Activated naive CD8-positive, alpha-beta T cell (primary cell): ENCODE data around the gene GNB3.
A peak's percentile ranks its signal among the peaks of the same experiment; 100 is the strongest.

ENCODE experiments used
- H3K27ac Mint-ChIP-seq: one replicate; pipeline ENCODE4 v1.8.0; 2021; ENCODE audit warnings: mixed read lengths
- H3K27me3 Mint-ChIP-seq: one replicate; pipeline ENCODE4 v1.8.0; 2021; ENCODE audit warnings: mixed read lengths
- H3K36me3 Mint-ChIP-seq: one replicate; pipeline ENCODE4 v1.8.0; 2021; ENCODE audit warnings: mixed read lengths
- H3K4me1 Mint-ChIP-seq: one replicate; pipeline ENCODE4 v1.8.0; 2021; ENCODE audit warnings: low read depth, mixed read lengths
- H3K4me3 Mint-ChIP-seq: one replicate; pipeline ENCODE4 v1.8.0; 2021; ENCODE audit warnings: mild to moderate bottlenecking, mixed read lengths
- H3K9me3 Mint-ChIP-seq: one replicate; pipeline ENCODE4 v1.8.0; 2021; ENCODE audit warnings: low read depth, mixed read lengths

The GNB3 gene

DNA sequence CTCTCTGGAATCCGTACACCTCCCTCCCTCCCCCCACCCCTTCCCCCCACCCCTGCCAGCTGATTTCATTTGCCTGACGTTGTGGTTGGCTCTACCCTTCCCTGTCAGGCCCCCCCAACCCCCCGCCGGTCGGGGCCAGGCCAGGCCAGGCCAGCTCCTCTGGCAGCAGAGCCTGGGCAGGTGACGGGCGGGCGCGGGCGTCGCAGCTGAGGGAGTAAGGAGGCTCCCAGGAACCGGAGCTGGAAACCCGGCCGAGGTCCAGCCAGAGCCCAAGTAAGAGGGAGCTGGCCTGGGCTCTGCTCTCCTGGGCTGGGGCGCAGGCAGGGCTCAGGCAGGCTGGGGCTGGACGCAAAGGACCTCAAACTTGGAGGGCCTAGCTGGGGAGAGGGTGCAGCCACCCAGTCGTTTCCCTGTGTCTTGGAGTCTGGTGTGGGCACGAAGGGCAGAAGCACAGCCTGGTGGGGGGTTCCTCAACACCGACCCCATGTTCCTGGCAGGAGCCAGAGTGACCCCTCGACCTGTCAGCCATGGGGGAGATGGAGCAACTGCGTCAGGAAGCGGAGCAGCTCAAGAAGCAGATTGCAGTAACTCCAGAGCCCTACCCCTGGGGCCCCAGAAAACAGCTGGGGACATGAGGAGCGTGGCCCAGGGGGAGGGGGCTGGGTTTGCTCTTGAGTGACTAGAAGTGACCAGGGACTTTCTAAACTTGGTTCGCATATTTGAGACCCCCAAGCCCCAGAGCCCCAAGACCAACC is at the start of gene GNB3:
Gene GNB3, plus strand, starts transcription at position 165 of the 755 bp plus-strand sequence. Its CDS starts 363 bp downstream, at position 528.
- no peaks in the 10 kb centered on the region for H3K27me3 Mint-ChIP-seq
- H3K4me3 Mint-ChIP-seq = no peak within 1 kb of the TSS
- H3K27ac Mint-ChIP-seq = no peak within 1 kb of the TSS
- no peaks in the 10 kb centered on the region for H3K4me1 Mint-ChIP-seq
- H3K9me3 Mint-ChIP-seq = no peaks in the 10 kb centered on the region
- H3K36me3 Mint-ChIP-seq = peaks cover 4% of the 10 kb centered on the region

DNA sequence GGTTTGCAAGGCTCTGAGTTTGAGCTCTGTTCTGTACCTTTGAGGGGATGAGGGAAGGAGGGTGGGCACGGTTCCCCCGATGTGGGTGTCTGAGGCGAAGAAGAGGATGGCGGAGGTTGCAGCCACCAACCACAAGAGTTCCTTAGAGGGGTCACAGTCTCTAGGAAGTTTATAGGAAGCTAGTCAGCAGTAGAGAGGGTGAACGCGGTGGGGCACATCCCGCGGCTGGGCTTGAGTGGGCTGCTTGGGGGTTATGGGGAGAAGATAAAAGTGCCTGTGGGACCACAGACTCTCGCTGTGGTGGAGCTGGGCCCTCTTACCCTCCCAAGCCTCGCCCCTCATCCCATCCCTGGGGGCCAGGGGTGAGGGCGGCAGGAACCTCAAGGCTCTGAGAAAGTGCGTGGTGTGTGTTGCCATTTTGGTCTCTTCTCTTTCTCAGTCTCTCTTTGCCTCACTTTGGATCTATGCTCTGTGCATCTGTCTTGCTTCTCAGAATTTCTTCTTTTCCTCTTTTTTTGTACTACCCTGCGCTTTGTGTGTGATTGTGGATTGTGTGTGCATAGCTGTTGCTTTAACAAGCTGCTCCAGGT is 48.7 kb upstream of the GNB3 start:
- Mint-ChIP-seq H3K4me3 (peak overlapping the region; percentile 54), H3K9me3 (no peaks in the 10 kb centered on the region), H3K27me3 (peaks cover 3% of the 10 kb centered on the region), H3K36me3 (no peaks in the 10 kb centered on the region), H3K27ac (peak overlapping the region; percentile 58), H3K4me1 (peaks cover 41% of the 10 kb centered on the region)

DNA sequence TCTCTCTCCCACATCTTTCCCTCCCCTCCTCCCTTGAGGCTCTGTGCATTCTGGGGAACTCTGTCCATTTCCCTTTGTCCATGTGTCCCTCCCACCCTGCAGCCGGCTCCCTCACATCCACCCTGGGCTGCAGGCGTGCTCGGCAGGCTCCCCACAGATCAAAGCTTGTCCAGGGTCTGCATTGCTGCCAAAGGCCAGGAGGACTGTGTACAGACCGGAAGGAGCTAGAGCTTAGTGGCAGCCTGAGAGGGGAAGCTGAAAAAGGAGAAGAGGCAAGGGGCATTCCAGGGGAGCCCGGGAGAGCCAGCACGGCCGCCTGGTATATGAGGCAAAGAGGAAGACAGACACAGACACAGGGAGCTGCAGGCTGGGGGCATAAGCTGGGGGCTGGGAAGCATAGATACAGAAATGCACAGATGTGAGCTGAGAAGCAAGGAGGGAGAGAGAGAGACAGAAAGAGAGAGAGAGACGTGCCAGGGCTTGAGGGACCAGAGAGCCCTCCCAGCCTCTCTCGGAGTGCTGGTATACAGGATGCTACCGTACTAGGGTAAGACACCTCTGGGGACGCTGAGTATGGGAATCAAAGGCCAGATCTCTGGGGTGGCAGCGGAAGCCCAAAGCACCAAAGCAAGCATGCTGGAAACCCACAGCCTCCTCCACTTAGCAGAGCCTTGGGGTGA is 48.1 kb upstream of the GNB3 start:
- Mint-ChIP-seq H3K27ac (no peak overlapping the region), H3K4me1 (peaks cover 38% of the 10 kb centered on the region), H3K4me3 (peak overlapping the region; percentile 54), H3K27me3 (peaks cover 3% of the 10 kb centered on the region), H3K9me3 (no peaks in the 10 kb centered on the region), H3K36me3 (no peaks in the 10 kb centered on the region)

DNA sequence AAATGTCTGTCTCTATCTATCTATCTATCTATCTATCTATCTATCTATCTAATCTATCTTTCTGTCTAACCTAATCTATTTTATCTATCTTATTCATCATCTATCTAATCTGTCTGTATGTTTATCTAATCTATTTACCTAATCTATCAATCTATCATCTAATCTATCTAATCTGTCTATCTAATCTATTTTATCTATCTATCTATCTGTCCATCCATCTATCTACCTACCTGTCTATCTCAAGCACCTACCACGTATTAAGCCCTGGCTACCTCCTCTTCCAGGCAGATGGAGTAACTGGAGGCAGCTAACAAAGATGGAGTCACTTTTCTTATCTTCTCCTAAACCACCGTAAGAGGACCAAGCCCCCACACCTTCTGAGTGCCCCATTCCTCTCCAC is 45.6 kb upstream of the GNB3 start:
- Mint-ChIP-seq H3K36me3 (no peaks in the 10 kb centered on the region), H3K27ac (no peak overlapping the region), H3K4me3 (no peak overlapping the region), H3K27me3 (peaks cover 4% of the 10 kb centered on the region), H3K4me1 (peaks cover 25% of the 10 kb centered on the region), H3K9me3 (no peaks in the 10 kb centered on the region)

DNA sequence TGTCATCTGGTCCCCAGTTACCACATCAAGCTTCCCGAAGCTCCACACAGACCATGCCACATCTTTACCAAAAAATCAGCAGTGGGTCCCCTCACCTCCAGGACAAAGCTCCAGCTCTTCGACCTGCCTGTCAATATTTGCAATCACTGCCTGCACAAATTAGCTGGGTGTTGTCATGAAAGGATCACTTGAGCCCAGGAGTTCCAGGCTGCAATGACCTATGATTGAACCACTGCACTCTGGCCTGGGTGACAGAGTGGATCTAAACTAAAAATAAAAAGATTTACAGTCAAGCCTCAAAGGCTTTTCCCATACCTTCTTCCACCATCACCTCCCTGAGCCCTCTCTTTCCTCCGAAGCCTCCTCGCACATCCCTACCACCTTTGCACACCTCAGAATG is 44.1 kb upstream of the GNB3 start:
- H3K9me3 Mint-ChIP-seq = no peaks in the 10 kb centered on the region
- no peaks in the 10 kb centered on the region for H3K36me3 Mint-ChIP-seq
- peaks cover 4% of the 10 kb centered on the region for H3K27me3 Mint-ChIP-seq
- H3K27ac Mint-ChIP-seq = no peak overlapping the region
- H3K4me3 Mint-ChIP-seq = no peak overlapping the region
- peaks cover 22% of the 10 kb centered on the region for H3K4me1 Mint-ChIP-seq

DNA sequence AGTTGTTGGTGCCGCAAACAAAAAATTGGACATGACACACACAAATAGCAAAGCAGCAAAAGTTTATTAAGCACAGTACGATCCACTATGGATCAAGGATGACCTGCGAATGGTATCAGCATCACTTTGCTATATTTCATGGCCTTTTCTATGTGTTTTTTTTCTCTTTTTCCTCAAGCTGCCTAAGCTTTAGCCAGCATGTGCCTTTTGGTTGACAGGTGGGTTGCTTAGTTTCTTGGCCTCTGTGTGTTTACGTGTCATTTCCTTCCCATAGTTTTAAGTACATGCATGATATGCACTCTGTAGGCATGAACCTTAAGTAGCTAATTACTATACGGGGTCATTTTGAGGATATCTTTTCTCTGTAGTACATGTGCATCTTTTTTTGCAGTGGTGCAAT is 41.6 kb upstream of the GNB3 start:
- no peaks in the 10 kb centered on the region for H3K36me3 Mint-ChIP-seq
- no peaks in the 10 kb centered on the region for H3K4me1 Mint-ChIP-seq
- H3K9me3 Mint-ChIP-seq = no peaks in the 10 kb centered on the region
- H3K27me3 Mint-ChIP-seq = peaks cover 4% of the 10 kb centered on the region
- H3K4me3 Mint-ChIP-seq = no peak overlapping the region
- no peak overlapping the region for H3K27ac Mint-ChIP-seq

DNA sequence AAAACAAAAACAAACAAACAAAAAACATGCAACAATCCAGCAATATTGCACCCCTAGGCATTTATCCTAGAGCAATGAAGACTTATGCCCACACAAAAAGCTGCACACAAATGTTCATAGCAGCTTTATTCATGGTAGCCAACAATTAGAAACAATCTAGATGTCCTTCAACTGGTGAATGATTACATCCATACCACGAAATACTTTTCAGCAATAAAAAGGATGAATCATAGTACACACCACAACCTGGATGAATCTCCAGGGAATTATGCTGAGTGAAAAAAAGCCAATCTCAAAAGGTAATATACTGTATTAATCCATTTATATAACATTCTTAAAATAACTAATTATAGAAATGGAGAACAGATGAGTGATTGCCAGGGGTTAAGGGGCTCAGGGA is 33.6 kb upstream of the GNB3 start:
- Mint-ChIP-seq H3K27ac (no peak overlapping the region), H3K36me3 (no peaks in the 10 kb centered on the region), H3K9me3 (no peaks in the 10 kb centered on the region), H3K4me1 (no peaks in the 10 kb centered on the region), H3K4me3 (no peak overlapping the region), H3K27me3 (no peaks in the 10 kb centered on the region)

DNA sequence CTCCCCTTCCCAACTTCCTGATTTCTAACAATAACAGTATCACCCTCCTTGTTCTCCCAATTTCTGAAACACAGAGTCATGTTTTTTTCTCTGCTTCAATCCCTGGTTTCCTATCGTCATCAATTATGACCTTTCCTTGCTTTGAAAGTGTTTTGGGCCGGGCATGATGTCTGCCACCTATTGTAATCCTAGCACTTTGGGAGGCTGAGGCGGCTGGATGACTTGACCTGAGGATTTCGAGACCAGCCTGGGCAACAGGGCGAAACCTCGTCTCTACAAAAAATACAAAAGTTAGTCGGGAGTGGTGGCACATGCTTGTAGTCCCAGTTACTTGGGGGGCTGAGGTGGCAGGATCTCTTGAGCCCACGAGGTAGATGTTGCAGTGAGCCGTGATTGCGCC is 31.7 kb upstream of the GNB3 start:
- no peaks in the 10 kb centered on the region for H3K4me1 Mint-ChIP-seq
- no peaks in the 10 kb centered on the region for H3K36me3 Mint-ChIP-seq
- H3K27me3 Mint-ChIP-seq = peaks cover 1% of the 10 kb centered on the region
- no peak overlapping the region for H3K4me3 Mint-ChIP-seq
- H3K27ac Mint-ChIP-seq = no peak overlapping the region
- no peaks in the 10 kb centered on the region for H3K9me3 Mint-ChIP-seq

DNA sequence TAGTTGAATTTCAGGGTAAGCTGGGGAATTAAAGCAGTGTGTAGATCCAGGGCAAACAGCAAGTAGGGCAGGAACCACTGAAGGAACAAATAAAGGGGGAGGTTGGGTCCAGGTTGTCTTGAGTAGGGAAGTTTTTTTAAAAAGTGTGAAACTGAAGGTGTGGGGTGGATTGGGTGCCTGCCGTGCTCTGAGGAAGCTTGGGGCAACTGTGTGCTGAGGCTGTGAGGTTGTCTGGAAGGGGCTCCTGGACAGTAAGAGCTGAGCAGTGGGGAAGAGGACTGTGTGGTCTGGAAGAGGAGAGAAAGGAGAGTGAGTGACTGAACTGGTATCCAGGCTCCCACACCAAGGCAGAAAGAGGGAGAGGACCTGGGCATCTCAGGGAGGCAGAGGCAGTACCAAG is 30.0 kb upstream of the GNB3 start:
- no peak overlapping the region for H3K27ac Mint-ChIP-seq
- H3K9me3 Mint-ChIP-seq = no peaks in the 10 kb centered on the region
- H3K27me3 Mint-ChIP-seq = peaks cover 1% of the 10 kb centered on the region
- no peaks in the 10 kb centered on the region for H3K4me1 Mint-ChIP-seq
- no peak overlapping the region for H3K4me3 Mint-ChIP-seq
- H3K36me3 Mint-ChIP-seq = no peaks in the 10 kb centered on the region

DNA sequence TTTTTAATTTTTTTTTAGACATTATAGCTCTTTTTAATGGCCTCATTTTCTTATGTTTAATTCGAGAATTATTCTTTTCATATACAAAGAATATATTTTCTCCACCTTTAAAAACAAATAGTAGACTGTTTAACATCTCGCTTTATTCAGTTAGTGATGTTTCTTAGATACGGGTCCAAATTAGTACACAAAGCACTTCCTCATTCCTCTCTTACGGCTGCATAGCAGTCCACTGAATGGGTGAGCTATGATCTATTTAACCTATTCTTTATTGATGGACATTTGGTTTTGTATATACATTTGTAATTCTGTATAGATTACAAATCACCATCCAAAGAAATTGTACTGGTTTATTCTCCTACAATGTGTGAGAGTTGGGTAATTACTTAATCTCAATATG is 27.4 kb upstream of the GNB3 start:
- H3K9me3 Mint-ChIP-seq = no peaks in the 10 kb centered on the region
- H3K27ac Mint-ChIP-seq = no peak overlapping the region
- H3K27me3 Mint-ChIP-seq = peaks cover 1% of the 10 kb centered on the region
- H3K4me1 Mint-ChIP-seq = no peaks in the 10 kb centered on the region
- H3K36me3 Mint-ChIP-seq = no peaks in the 10 kb centered on the region
- no peak overlapping the region for H3K4me3 Mint-ChIP-seq

DNA sequence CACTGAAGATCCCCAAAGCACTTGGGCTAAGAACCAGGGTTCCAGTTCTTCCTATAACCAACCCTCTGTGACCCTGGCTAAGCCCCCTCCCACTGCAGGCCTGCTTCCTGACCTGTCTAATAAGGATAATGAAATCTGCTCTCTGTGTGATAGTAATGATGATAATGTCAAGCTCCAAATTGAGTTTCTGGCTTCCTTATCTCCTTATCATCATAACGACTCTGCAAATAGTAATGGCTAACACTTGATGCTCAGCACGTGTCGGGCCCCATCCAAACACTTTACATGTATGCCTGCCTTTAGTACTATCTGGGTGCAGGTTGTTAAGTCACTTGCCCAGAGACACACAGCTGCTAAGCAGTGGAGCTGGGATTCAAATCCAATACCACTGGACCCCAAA is 24.1 kb upstream of the GNB3 start:
- H3K4me1 Mint-ChIP-seq = peaks cover 7% of the 10 kb centered on the region
- H3K9me3 Mint-ChIP-seq = no peaks in the 10 kb centered on the region
- peaks cover 3% of the 10 kb centered on the region for H3K27me3 Mint-ChIP-seq
- no peak overlapping the region for H3K4me3 Mint-ChIP-seq
- H3K27ac Mint-ChIP-seq = no peak overlapping the region
- no peaks in the 10 kb centered on the region for H3K36me3 Mint-ChIP-seq

DNA sequence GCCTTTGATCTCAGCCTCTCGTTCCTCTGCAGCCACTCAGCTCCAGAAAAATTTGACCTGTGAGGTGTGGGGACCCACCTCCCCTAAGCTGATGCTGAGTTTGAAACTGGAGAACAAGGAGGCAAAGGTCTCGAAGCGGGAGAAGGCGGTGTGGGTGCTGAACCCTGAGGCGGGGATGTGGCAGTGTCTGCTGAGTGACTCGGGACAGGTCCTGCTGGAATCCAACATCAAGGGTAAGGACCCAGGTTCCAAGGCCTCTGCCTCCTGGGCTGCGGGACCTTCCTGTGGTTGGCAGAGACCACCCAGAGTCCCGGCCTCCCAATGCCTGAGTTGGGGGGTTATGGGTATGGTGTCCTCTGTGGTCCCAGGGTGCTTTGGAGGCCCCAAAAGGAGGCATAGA is 23.6 kb upstream of the GNB3 start:
- Mint-ChIP-seq H3K27me3 (peaks cover 3% of the 10 kb centered on the region), H3K36me3 (no peaks in the 10 kb centered on the region), H3K27ac (no peak overlapping the region), H3K4me1 (peaks cover 10% of the 10 kb centered on the region), H3K9me3 (no peaks in the 10 kb centered on the region), H3K4me3 (no peak overlapping the region)

DNA sequence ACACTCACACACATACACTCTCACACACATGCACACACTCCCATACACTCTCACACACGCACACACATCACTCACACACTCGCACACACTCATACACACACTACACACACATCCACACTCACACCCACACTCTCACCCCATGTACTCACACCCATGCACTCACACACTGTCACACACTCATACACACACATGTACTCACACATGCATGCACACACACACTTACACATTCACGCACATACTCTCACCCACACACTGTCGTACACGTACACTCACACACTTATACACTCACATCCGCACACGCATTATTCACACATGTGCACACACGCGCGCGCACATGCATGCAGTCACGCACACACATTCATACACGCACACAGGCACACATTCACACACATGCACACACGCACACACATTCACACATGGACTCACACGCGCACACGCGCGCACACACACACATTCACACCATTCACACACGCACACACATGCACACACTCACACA is 23.0 kb upstream of the GNB3 start:
- Mint-ChIP-seq H3K9me3 (no peaks in the 10 kb centered on the region), H3K27me3 (peaks cover 5% of the 10 kb centered on the region), H3K4me1 (peaks cover 10% of the 10 kb centered on the region), H3K36me3 (no peaks in the 10 kb centered on the region), H3K4me3 (no peak overlapping the region), H3K27ac (no peak overlapping the region)

DNA sequence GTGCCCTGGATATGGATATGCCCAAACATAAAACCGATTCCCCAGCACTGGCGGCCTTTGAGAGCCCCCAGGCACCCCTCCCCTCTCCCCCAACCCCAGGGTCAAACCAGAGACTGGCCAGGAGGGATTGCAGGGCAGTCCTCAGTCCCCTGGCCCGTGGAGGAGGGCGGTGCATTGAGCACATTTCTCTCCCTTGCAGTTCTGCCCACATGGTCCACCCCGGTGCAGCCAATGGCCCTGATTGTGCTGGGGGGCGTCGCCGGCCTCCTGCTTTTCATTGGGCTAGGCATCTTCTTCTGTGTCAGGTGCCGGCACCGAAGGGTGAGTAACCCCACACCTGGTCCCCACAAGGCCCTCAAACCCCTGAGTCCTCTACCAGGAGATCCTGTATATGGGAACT is 22.5 kb upstream of the GNB3 start:
- Mint-ChIP-seq H3K36me3 (no peaks in the 10 kb centered on the region), H3K4me1 (peaks cover 10% of the 10 kb centered on the region), H3K27ac (no peak overlapping the region), H3K4me3 (no peak overlapping the region), H3K9me3 (no peaks in the 10 kb centered on the region), H3K27me3 (peaks cover 8% of the 10 kb centered on the region)

DNA sequence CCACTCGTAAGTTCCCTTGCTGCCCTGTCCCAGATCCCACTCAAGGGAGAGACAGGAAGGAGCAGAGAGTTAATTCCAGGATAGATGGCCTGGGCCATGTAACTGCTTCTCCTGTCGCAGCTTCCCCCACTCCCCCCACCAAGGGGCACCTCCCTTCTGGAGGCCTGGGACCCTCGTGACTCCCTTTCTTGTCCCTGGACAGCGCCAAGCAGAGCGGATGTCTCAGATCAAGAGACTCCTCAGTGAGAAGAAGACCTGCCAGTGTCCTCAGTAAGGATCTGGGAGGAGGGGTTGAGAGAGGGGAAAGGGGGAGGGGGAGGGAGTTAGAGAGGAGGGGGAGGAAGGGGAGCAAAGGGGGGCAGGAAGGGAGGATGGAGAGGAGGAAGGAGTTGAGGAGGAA is 22.1 kb upstream of the GNB3 start:
- no peaks in the 10 kb centered on the region for H3K9me3 Mint-ChIP-seq
- H3K36me3 Mint-ChIP-seq = no peaks in the 10 kb centered on the region
- no peak overlapping the region for H3K4me3 Mint-ChIP-seq
- no peak overlapping the region for H3K27ac Mint-ChIP-seq
- H3K4me1 Mint-ChIP-seq = peaks cover 10% of the 10 kb centered on the region
- peaks cover 8% of the 10 kb centered on the region for H3K27me3 Mint-ChIP-seq
